Right lobe of liver (tissue), 6 donors: ENCODE results near the gene WT1. TPM values are rescaled to one million over a fixed set of nuclear protein-coding genes. Genes with fewer than 3 reads are reported as not detected.

Experiments
- ATAC-seq, 4 donors: fragments of 200-7000 bp; cut with Tn5 transposase; one replicate each; pipeline ENCODE4 v1.9.1; 2020; ENCODE audit warnings: mild to moderate bottlenecking in 4 of 4, moderate library complexity in 4 of 4
- DNase-seq, 3 donors: peaks; one replicate each; pipeline ENCODE4 v3.0.0-alpha.2; 2020
- H3K27ac ChIP-seq, 3 donors: fragments of 200-600 bp; one replicate each; pipeline ENCODE4 v1.8.0; 2022
- H3K27me3 ChIP-seq, 2 donors: fragments of 200-600 bp; one replicate each; pipeline ENCODE4 v1.8.0; 2022
- H3K36me3 ChIP-seq, 4 donors: fragments of 200-600 bp; sonication (generic) in 1 of 4; one replicate each; pipeline versions ENCODE4 v1.5.1 to v1.8.0; 2017 to 2022; ENCODE audit warnings: control low read depth in 1 of 4
- H3K4me1 ChIP-seq, 4 donors: fragments of 200-600 bp; sonication (generic) in 1 of 4; one replicate each; pipeline versions ENCODE4 v1.5.1 to v1.8.0; 2017 to 2022; ENCODE audit warnings: control low read depth in 1 of 4
- H3K4me3 ChIP-seq, 3 donors: fragments of 200-600 bp; one replicate each; pipeline ENCODE4 v1.8.0; 2022
- H3K9me3 ChIP-seq, 4 donors: fragments of 200-600 bp; sonication (generic) in 1 of 4; one replicate each; pipeline versions ENCODE4 v1.5.1 to v1.8.0; 2017 to 2022; ENCODE audit warnings: control low read depth in 1 of 4
- CTCF ChIP-seq, 4 donors: fragments of 200-600 bp in 3 of 4; fragments of 450-650 bp in 1 of 4; IDR thresholded peaks; one replicate each; pipeline versions ENCODE4 v1.5.1 to v1.8.0; 2016 to 2022; ENCODE audit warnings: antibody characterized with exemption in 4 of 4, mild to moderate bottlenecking in 2 of 4
- POLR2A ChIP-seq: fragments of 450-650 bp; IDR thresholded peaks from one replicate; pipeline ENCODE4 v1.6.1; 2017; ENCODE audit warnings: antibody characterized with exemption, mild to moderate bottlenecking
- WGBS: methylation state at CpG from one replicate; pipeline ENCODE4 v1.1.6; 2018; ENCODE audit warnings: low coverage, low lambda C conversion rate; ENCODE audit not compliant: insufficient coverage; ENCODE audit errors: missing lambda C conversion rate; 5-methylcytosine and 5-hydroxymethylcytosine counted together
- intact Hi-C, 2 donors: fragments of 100-400 bp; cut with DNase I; formaldehyde crosslinking; loops; one replicate each; pipeline versions ENCODE4 v1.11.2 to v1.14.1; 2022
- total RNA-seq, 6 experiments: library from RNA; depleted of rRNA in 2 of 6; stranded (reverse); fragments of >200 nt in 2 of 6; fragmentation: NEBNext Ultra II Directional in 3 of 6; extraction: Animal tissue kit (Norgen Biotek cat#: 25700) in 3 of 6; gene quantifications; one replicate each; pipeline versions ENCODE4 v1.1.0 to v1.2.4, GENCODE V29; 2016 to 2023
- donor health status: DM: no; HTN: yes; CAD: no.
- donor health status: DM: no; HTN: no; CAD: no.
- donor health status: DM: no; HTN: no; CAD: no.
- donor health status: DM: no; HTN: yes; CAD: no.
- donor health status: DM: no; HTN: yes; CAD: no.

WT1 gene
- total RNA-seq, 6 experiments from 2014 or later, result 0.07 to 0.99 (median 0.51) TPM; not detected in 3

GRCh38 chr11:32439501-32440210, 4.3 kb upstream of the WT1 start:
- H3K27me3 ChIP-seq, result peaks cover under 1 to 44% of the 10 kb centered on the region in 2 donors
- ATAC-seq, result no peak
- peaks cover 0 to 23% (median 0%) of the 10 kb centered on the region in 4 donors for H3K4me1 ChIP-seq
- H3K36me3 ChIP-seq, result no peaks in the 10 kb centered on the region
- 14% methylated on average over 19 of the region's 21 CpGs for WGBS
- no peak for DNase-seq
- no peaks in the 10 kb centered on the region for H3K9me3 ChIP-seq
- no peak for TF ChIP-seq CTCF (IDR thresholded peaks at IDR 0.05)
- no peak for TF ChIP-seq POLR2A
- no peak overlapping the region for H3K4me3 ChIP-seq
- intact Hi-C loops, result no loop called here
- no peak overlapping the region for H3K27ac ChIP-seq

DNA sequence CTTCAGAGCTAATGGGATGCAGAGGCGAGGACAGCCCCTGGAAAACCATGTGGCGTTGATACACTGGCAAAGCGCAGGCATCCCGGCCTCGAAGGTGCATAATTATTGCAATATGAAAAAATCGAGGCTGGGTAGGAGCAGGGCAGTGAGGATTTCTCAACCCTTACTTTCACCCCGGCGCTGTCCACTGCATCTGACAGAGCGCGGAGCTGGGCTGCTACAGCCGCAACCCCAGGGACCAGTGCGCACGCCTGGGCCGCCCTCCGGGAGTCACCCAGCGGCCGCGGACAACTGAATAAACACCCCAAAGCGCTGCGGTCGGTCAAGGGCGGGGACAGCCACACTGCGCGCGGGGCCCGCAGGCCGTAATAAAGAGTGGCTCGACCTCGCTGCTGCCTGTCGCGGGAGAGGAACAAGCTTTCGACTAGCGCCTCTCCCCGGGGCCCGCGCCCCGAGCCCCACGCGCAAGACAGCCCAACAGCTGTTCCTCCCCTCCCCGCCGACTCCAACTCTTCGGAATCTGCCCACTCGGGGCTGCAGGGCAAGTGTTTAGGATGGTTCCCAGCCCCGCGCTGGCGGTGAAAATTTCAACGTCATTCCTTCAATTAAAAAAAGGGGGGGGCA, 3.6 kb upstream of the WT1 start:
- TF ChIP-seq CTCF (IDR thresholded peaks at IDR 0.05) (no peak), POLR2A (no peak)
- Histone ChIP-seq H3K36me3 (no peaks in the 10 kb centered on the region), H3K27me3 (peaks cover 8 to 50% of the 10 kb centered on the region in 2 donors), H3K4me1 (peaks cover 0 to 29% (median 2%) of the 10 kb centered on the region in 4 donors), H3K4me3 (no peak overlapping the region), H3K27ac (no peak overlapping the region), H3K9me3 (no peaks in the 10 kb centered on the region)
- ATAC-seq (peak in 3 of 4 donors; percentile 8 to 38 (median 22)), DNase-seq (no peak)
- intact Hi-C loops, result no loop called here
- 0% methylated on average over 6 of the region's 47 CpGs for WGBS

- peaks cover 13 to 56% of the 10 kb centered on the region in 2 donors for H3K27me3 ChIP-seq
- ATAC-seq, result no peak
- 13% methylated on average over 9 of the region's 16 CpGs for WGBS
- H3K27ac ChIP-seq, result no peak overlapping the region
- intact Hi-C loops, result no loop called here
- TF ChIP-seq CTCF (IDR thresholded peaks at IDR 0.05) (no peak), POLR2A (no peak)
- H3K36me3 ChIP-seq, result no peaks in the 10 kb centered on the region
- H3K4me1 ChIP-seq, result peaks cover 0 to 29% (median 2%) of the 10 kb centered on the region in 4 donors
- H3K9me3 ChIP-seq, result no peaks in the 10 kb centered on the region
- no peak overlapping the region for H3K4me3 ChIP-seq
- DNase-seq, result no peak
Measured at GRCh38 chr11:32438346-32438865, 3.1 kb upstream of the WT1 start.

GRCh38 chr11:32437495-32438345, 2.4 kb upstream of the WT1 start:
- no peak overlapping the region for H3K4me3 ChIP-seq
- DNase-seq, result no peak
- WGBS, result 7% methylated on average over 30 of the region's 42 CpGs
- H3K36me3 ChIP-seq, result no peaks in the 10 kb centered on the region
- no peak overlapping the region for H3K27ac ChIP-seq
- intact Hi-C loops, result no loop called here
- no peak for ATAC-seq
- H3K9me3 ChIP-seq, result no peaks in the 10 kb centered on the region
- peaks cover 0 to 29% (median 2%) of the 10 kb centered on the region in 4 donors for H3K4me1 ChIP-seq
- peaks cover 14 to 57% of the 10 kb centered on the region in 2 donors for H3K27me3 ChIP-seq
- TF ChIP-seq CTCF (IDR thresholded peaks at IDR 0.05) (no peak), POLR2A (no peak)
